ENCODE data around the gene OXER1. TPM values are rescaled to one million over a fixed set of nuclear protein-coding genes. Genes with fewer than 3 reads are reported as not detected.

Gene OXER1
- polyA plus RNA-seq, 1 experiment = 0.27 TPM

DNA sequence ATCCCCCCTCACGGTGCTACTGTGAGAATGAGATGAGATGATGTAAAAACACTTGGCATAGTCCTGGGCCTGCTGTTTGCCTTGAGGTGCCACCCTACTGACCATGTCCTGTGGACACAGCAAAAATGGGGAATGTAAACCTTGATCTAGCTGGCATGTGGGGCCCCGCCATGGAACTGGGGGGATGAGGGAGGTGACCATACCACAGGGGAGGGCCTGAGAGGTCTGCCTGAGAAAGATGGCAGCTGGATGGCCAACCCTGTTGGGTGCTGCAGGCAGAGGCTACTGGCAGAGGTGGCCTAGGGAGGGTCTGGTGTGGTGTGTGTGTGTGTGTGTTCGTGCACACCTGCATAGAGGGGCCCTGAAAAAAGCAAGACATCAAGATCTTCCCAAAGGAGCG is 27.7 kb upstream of the OXER1 start:
- DNase-seq (ENCODE audit: low read depth, low spot score) = no peak
- TF ChIP-seq, protein P1, sequence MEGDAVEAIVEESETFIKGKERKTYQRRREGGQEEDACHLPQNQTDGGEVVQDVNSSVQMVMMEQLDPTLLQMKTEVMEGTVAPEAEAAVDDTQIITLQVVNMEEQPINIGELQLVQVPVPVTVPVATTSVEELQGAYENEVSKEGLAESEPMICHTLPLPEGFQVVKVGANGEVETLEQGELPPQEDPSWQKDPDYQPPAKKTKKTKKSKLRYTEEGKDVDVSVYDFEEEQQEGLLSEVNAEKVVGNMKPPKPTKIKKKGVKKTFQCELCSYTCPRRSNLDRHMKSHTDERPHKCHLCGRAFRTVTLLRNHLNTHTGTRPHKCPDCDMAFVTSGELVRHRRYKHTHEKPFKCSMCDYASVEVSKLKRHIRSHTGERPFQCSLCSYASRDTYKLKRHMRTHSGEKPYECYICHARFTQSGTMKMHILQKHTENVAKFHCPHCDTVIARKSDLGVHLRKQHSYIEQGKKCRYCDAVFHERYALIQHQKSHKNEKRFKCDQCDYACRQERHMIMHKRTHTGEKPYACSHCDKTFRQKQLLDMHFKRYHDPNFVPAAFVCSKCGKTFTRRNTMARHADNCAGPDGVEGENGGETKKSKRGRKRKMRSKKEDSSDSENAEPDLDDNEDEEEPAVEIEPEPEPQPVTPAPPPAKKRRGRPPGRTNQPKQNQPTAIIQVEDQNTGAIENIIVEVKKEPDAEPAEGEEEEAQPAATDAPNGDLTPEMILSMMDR (IDR thresholded peaks at IDR 0.05; ENCODE audit: low read depth, low read length) = no peak
- Histone ChIP-seq H3K9me3 (ENCODE audit: control insufficient read depth, insufficient read depth, low read length) (peaks cover 3% of the 10 kb centered on the region; the same call in 1 of the 2 replicates), H3K27ac (ENCODE audit: low read depth, low read length) (no peak overlapping the region), H3K27me3 (ENCODE audit: control insufficient read depth, insufficient read depth, low read length) (peaks cover 14% of the 10 kb centered on the region), H3K4me3 (ENCODE audit: low read depth, low read length) (no peak overlapping the region)
- POLR2A ChIA-PET = interaction anchor here (0.6 to 1.8 kb wide), 2 partner anchors 19 to 102 kb away, joined by 3 to 8 read pairs; no protein-coding TSS in a partner anchor
- CTCF ChIA-PET = interaction anchor here (0.5 to 0.6 kb wide), 2 partner anchors 14 to 881 kb away, joined by 6 to 13 read pairs; no protein-coding TSS in a partner anchor

DNA sequence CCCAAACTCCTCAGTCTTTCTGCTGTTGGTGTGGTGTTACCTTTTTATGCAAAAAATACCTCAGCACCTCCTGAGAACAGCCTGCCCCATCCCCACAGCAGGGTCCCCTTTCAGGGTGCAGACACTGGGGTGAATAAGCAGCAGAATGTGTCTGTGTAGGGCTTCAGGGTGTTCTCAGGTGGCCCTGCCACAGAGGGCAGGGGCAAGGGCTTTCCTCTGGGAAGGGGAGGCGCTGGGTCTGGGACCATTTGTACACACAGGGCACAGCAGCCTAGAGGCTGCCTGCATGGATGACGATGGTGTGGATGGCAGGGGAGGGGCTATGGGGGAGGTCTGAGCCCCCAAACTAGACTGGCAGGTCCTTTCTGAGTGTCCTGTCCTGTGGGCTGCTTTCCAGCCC is 25.8 kb upstream of the OXER1 start:
- POLR2A ChIA-PET = no interaction called here
- no peak for DNase-seq (ENCODE audit: low read depth, low spot score)
- H3K9me3 ChIP-seq (ENCODE audit: control insufficient read depth, insufficient read depth, low read length) = peaks cover 3% of the 10 kb centered on the region; the same call in 1 of the 2 replicates
- no peak overlapping the region for H3K4me3 ChIP-seq (ENCODE audit: low read depth, low read length)
- TF ChIP-seq, protein P1 (IDR thresholded peaks at IDR 0.05; ENCODE audit: low read depth, low read length) = no peak
- CTCF ChIA-PET = no interaction called here
- peaks cover 14% of the 10 kb centered on the region for H3K27me3 ChIP-seq (ENCODE audit: control insufficient read depth, insufficient read depth, low read length)
- no peak overlapping the region for H3K27ac ChIP-seq (ENCODE audit: low read depth, low read length)

DNA sequence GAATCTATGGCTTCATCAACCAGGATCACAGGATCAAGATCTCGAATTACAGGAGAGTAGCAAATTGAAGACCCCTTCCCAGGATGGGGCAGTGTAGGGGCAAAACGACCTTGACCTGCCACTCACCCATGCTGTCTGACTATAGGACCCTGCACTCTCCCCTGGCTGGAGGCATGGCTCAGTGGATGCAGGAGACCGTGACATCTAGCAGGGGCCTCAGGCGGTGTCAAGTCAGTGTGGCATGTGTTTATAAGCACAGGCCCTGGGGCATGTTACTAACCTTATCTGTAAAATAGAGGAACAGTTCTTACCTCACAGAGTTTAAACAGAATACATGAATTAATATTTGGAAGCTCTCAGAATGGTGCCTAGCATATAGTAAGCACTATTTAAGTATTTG is 24.9 kb upstream of the OXER1 start:
- TF ChIP-seq, protein P1 (IDR thresholded peaks at IDR 0.05; ENCODE audit: low read depth, low read length) = no peak
- H3K9me3 ChIP-seq (ENCODE audit: control insufficient read depth, insufficient read depth, low read length) = no peaks in the 10 kb centered on the region
- ChIA-PET CTCF (no interaction called here), POLR2A (no interaction called here)
- H3K4me3 ChIP-seq (ENCODE audit: low read depth, low read length) = no peak overlapping the region
- no peak for DNase-seq (ENCODE audit: low read depth, low spot score)
- peaks cover 17% of the 10 kb centered on the region for H3K27me3 ChIP-seq (ENCODE audit: control insufficient read depth, insufficient read depth, low read length)
- H3K27ac ChIP-seq (ENCODE audit: low read depth, low read length) = no peak overlapping the region

DNA sequence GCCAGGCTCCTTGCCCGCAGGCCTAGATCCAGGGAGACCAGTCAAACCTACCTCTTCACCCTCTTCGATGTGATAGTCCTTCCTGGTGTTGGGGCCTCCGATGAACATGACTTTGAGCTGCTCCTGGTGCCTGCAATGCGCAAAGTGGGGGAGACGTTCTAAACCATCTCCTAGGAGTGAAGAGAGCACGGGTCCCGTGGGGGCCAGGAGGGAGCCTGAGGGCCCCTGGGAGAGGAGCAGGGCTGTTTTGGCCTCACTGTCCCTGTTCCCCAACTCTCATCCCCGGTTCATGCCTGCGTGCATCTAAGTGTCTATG is 24.5 kb upstream of the OXER1 start:
- ChIA-PET CTCF (no interaction called here), POLR2A (no interaction called here)
- TF ChIP-seq, protein P1 (IDR thresholded peaks at IDR 0.05; ENCODE audit: low read depth, low read length) = no peak
- DNase-seq (ENCODE audit: low read depth, low spot score) = no peak
- H3K9me3 ChIP-seq (ENCODE audit: control insufficient read depth, insufficient read depth, low read length) = no peaks in the 10 kb centered on the region
- H3K4me3 ChIP-seq (ENCODE audit: low read depth, low read length) = no peak overlapping the region
- peaks cover 17% of the 10 kb centered on the region for H3K27me3 ChIP-seq (ENCODE audit: control insufficient read depth, insufficient read depth, low read length)
- no peak overlapping the region for H3K27ac ChIP-seq (ENCODE audit: low read depth, low read length)

DNA sequence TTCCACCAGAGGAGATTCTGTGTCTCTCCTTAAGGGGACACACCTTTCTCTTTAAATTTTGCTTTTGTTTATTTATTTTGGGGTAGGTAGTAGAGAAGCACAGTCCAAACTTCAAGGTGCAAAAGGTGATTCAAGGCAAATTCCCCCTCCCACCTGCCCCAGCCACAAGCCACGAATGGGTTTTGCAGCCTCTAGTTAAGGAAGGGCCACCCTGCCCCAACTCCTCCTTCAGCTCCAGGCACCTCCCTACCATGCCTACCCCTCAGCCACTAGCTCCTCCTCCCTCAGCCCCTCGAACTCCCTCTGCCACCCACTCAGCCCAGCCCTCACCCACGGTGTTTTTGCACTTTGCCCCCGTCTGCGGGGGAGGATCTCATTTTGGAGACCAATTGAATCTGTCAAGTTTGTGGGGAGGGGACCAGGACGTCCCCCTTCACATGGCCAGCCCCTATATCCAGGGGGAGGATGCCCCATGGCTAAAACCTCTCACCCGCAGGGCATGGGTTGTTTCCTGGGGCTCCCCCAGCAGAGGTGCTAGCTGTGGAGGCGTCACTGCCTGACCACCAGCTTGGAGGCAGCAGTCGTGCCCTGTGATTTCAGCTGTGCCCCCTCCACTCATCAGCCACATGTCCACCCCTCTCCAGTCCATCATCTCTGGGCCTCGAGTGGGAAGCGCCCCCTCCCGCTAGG is 24.0 kb upstream of the OXER1 start:
- TF ChIP-seq, protein P1 (IDR thresholded peaks at IDR 0.05; ENCODE audit: low read depth, low read length) = no peak
- H3K27me3 ChIP-seq (ENCODE audit: control insufficient read depth, insufficient read depth, low read length) = peaks cover 18% of the 10 kb centered on the region
- no peak for DNase-seq (ENCODE audit: low read depth, low spot score)
- ChIA-PET CTCF (no interaction called here), POLR2A (no interaction called here)
- no peaks in the 10 kb centered on the region for H3K9me3 ChIP-seq (ENCODE audit: control insufficient read depth, insufficient read depth, low read length)
- no peak overlapping the region for H3K27ac ChIP-seq (ENCODE audit: low read depth, low read length)
- H3K4me3 ChIP-seq (ENCODE audit: low read depth, low read length) = no peak overlapping the region

Measured in AG04450 (cell line).